GM10248 (cell line): ENCODE measurements around the gene LDLRAD3.

Experiments
- CTCF ChIA-PET: fragments of 300-600 bp; sonication (Branson Sonifier 250); formaldehyde crosslinking; extraction: SDS; loops from one replicate; lab custom pipeline; 2021; ENCODE audit warnings: antibody characterized with exemption; lab: Yijun Ruan, JAX
- POLR2A ChIA-PET: fragments of 350-650 bp; sonication (Branson Sonifier 250); formaldehyde crosslinking; extraction: SDS; loops from one replicate; lab custom pipeline; 2020; ENCODE audit warnings: antibody characterized with exemption; lab: Yijun Ruan, JAX
- DNase-seq: peaks from one replicate; pipeline ENCODE4 v3.0.0; 2012; ENCODE audit errors: extremely low spot score
- TF ChIP-seq, protein P1 (sequence below): IDR thresholded peaks from 2 replicates; pipeline ENCODE4 v1.5.1; 2012; ENCODE audit warnings: mild to moderate bottlenecking, low read depth; ENCODE audit errors: extremely low read depth, missing control alignments, control extremely low read depth

Gene LDLRAD3

DNA sequence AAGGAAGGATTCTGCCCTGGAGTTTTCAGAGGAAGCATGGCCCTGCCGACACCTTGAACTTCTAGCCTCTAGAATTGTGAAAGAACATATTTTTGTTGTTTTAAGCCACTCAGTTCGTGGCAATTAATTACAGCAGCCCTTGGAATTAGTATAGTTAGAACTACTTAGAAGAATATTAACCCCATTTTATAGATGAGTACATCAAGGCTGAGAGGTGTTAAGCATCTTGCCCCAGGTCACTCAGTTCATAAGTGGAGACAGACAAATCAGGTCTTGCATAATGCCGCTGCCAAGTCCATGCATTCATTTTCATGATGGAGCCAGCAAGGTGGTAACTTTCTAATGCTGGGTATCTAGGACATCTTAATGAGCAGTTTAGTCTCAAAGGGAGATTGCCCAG is 26.6 kb downstream of the LDLRAD3 start:
- TF ChIP-seq, protein P1, sequence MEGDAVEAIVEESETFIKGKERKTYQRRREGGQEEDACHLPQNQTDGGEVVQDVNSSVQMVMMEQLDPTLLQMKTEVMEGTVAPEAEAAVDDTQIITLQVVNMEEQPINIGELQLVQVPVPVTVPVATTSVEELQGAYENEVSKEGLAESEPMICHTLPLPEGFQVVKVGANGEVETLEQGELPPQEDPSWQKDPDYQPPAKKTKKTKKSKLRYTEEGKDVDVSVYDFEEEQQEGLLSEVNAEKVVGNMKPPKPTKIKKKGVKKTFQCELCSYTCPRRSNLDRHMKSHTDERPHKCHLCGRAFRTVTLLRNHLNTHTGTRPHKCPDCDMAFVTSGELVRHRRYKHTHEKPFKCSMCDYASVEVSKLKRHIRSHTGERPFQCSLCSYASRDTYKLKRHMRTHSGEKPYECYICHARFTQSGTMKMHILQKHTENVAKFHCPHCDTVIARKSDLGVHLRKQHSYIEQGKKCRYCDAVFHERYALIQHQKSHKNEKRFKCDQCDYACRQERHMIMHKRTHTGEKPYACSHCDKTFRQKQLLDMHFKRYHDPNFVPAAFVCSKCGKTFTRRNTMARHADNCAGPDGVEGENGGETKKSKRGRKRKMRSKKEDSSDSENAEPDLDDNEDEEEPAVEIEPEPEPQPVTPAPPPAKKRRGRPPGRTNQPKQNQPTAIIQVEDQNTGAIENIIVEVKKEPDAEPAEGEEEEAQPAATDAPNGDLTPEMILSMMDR = no peak
- ChIA-PET POLR2A (no interaction called here), CTCF (no interaction called here)
- DNase-seq = no peak

DNA sequence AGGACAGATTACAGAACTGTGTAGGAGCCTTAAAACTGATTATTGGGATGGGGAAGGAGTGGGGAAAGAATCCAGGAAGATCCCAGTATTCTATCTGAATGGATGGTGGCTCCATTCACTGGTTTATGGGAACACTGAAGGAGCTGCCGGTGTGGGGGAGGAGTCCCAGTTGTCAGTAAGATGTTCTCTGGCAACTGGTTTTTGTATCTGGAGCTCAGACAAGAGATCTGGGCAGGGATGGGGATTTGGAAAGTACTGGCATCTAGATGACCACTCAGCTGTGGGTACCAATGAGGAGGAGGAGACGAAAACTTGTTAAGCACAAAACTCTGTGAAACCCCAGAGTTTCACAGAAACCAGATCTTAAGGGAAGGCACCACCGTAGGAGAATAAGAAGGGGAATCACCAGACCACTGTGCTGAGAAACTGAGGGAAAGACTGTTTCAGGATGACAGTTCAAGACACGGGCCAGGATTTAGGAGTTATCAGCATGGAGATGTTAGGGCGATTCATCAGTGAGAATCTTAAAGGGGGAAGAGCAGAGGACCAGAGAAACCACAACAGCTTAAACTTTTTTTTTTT is 28.1 kb downstream of the LDLRAD3 start:
- ChIA-PET POLR2A (no interaction called here), CTCF (interaction anchor here (1.1 to 1.3 kb wide), 2 partner anchors 8 to 45 kb away, joined by 3 read pairs; no protein-coding TSS in a partner anchor)
- DNase-seq = no peak
- TF ChIP-seq, protein P1 = no peak

DNA sequence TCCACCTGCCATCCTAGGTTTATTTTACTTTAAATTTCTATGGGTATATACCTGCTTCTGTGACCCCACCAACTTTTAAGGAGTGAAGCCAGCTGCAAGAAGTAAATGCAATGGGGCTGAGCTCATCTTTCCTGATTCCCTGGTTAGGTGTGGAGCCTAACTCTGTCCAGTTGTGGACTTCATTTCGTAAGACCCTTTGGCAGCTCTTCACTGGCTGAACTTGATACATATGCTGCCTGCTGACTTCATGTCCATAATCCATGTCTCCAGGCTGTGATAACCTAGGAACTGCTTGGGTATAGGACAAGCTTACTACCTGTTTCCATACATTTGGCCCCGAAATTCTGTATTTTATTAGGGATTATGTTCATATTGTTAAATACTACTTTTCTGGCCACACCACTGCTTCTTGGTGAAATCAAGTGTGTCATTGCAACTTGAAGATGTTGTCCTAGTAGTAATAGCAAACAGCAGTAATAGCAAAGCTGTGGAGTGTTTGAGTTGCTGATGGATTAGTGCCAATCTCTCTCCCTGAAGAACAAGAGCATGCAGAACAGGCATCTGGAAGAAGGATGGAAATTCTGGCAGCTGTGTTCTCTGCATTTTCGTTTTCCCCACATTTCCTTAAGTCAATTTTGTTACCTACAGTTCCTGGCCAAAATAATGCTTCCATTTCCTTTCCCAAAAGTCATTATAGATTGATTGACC is 31.2 kb downstream of the LDLRAD3 start:
- TF ChIP-seq, protein P1 = no peak
- CTCF ChIA-PET = no interaction called here
- POLR2A ChIA-PET = no interaction called here
- DNase-seq = no peak

DNA sequence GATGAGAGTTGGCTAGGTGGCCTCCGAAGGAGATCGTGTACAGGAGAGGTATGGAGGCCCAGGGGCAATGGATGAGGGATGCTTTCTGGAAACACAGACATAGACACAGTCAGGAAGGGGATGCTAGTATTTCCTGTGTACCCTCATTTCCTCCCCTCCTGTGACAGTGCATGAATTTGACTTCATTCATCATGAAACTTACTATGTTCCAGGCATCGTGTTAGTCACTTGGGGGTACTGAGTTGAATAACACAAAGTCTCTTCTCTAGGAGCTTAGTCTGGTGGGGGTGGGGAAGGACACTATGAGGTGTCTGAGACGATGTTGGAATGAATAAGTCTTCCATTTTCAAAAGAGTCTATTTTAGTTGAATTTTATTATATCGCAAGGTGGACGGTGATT is 32.6 kb downstream of the LDLRAD3 start:
- TF ChIP-seq, protein P1 = no peak
- ChIA-PET CTCF (interaction anchor here (0.9 to 1.1 kb wide), 2 partner anchors 26 to 517 kb away, joined by 3 read pairs; no protein-coding TSS in a partner anchor), POLR2A (no interaction called here)
- no peak for DNase-seq

DNA sequence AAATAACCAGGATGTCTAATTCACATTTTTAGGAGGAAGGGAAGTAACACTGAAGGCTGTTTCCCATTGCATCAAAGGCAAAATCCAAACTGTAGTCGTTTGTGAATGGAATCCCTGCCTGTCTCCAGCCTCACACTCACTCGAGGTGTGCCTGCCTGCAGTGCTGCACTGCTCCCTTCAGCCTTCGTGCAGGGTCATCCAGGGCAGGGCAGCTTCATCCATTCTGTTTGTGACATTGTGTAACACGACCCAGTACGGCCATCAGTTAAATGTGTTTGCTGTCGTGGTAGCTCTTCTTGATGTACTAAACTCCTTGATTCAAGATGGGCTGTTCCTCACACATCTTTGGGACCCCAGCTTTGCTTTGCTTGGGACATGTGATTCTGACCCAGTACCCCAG is 34.3 kb downstream of the LDLRAD3 start:
- no peak for DNase-seq
- ChIA-PET POLR2A (no interaction called here), CTCF (no interaction called here)
- TF ChIP-seq, protein P1 = no peak

DNA sequence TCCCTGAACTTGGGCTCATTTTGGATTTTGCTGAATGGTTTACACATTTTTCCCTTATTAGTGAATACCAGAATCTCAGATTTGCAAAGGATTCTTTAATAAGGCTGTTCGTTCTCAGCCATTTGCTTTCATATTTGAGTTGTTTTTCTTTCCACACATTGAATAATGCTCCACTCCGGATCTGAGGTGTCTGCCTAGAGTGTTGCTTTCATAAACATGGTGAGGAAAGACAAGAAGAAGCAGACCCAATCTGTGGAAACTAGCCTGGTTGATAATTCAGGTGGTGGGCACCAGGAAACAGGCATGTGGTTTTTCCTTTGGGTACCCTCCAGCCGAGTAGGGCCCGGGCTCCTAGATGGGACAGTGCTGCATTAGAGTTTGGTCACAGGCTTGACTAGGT is 35.0 kb downstream of the LDLRAD3 start:
- ChIA-PET CTCF (no interaction called here), POLR2A (no interaction called here)
- TF ChIP-seq, protein P1 = no peak
- DNase-seq = no peak
